HG02571 (cell line): Measurements from ENCODE around the gene CMYA5.

Source experiments
- ATAC-seq: cut with Tn5 transposase; IDR thresholded peaks from one replicate; pipeline ENCODE4 v1.9.1; 2021; ENCODE audit warnings: mild to moderate bottlenecking, moderate library complexity; ENCODE audit not compliant: unreplicated experiment

Gene CMYA5

DNA sequence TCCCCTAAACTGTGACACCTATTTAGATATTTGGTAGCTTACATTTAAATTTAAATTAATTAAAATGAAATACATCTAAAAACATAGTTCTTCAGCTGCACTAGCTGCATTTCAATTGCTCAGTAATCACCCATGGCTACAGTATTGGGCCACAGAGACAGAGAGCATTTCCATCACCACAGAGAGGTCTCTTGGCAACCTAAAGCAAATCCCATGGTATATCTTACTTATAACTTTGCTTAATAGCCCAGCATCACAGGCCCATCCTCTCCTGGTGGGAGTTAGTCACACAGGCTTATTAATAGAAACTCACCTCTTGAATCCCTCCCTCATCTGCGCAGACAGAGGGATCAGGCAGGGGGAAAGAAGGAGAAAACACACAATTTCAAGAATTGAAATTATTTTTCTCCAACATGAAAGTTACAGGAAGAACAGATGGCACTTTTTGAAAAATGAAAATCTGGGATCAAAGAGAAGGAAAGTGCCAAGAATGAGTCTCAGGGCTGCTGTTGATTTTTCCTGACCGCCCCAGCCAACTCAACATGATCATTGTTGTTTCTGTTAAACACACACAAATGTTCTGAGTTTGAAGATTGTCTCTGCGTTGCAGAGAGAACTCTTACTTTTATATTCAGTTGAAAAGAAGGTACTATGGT is 144.6 kb downstream of the CMYA5 start:
- ATAC-seq, result no peak

DNA sequence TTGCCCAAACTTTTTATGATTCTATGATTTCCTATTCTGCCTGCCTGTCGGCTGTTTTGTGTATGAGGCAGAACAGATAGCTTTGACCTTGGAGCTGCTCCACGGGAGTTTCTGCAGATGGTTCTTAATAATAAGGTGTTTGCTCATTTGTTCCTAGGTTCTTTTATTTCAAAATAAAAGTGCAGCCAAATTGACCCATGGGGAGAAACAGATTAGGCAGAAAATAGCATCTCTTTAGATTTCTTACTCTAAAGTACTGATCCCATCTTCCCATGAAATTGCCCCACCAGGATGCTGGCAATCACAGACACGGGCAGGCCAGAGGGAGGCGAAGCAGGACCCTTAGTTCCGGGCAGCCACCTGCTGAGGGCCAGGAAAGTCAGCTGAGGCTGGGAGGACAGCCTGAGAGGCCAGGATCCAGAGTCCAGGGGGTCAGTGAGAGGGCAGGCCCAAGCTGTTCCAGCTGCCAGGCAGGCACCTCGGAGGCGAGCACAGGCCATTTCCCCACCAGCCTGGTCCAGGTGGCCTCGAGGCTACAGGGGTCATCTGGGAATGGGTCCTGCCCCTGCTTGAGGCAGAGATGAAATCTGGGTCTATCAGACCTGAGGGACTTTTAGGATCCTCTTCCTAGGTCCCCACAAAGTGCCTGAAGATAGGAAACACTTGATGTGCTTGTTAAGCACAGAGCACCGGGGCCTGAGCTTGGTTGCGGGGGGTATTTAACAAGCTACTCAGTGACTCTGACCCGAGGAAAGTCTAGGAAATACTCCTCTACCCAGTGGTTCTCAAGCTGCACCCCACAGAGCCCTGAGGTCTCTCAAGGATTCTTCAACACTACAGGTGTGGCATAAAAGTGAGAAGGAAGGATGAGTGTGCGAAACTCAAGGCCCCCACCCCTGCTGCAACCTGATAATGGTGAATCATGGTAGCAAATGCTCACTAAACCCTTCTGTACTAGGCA is 145.4 kb downstream of the CMYA5 start:
- ATAC-seq, result no peak

- no peak for ATAC-seq
These were observed 148.3 kb downstream of the CMYA5 start for GRCh38 chr5:79837761-79838551.

- ATAC-seq, result no peak
These were observed 150.7 kb downstream of the CMYA5 start for GRCh38 chr5:79840084-79840990.

DNA sequence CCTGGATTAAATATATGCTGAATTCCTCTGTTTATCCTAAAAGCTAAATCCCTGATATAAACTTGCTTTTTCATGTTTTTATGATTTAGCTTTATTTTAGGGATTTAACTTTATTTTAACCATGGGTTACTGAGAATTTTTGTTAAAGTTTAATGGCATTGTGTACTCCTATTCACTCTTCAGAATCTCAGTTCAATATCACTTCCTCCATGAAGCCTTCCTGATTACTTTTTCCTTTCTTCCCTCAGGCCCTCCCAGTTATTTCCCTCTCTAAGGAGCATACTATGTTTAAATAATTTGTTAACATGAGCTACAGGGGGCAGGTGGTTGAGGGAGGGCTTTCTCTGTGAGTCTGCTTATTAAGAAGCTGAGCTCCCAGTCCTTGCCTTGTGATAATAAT is 151.5 kb downstream of the CMYA5 start:
- ATAC-seq, result no peak

DNA sequence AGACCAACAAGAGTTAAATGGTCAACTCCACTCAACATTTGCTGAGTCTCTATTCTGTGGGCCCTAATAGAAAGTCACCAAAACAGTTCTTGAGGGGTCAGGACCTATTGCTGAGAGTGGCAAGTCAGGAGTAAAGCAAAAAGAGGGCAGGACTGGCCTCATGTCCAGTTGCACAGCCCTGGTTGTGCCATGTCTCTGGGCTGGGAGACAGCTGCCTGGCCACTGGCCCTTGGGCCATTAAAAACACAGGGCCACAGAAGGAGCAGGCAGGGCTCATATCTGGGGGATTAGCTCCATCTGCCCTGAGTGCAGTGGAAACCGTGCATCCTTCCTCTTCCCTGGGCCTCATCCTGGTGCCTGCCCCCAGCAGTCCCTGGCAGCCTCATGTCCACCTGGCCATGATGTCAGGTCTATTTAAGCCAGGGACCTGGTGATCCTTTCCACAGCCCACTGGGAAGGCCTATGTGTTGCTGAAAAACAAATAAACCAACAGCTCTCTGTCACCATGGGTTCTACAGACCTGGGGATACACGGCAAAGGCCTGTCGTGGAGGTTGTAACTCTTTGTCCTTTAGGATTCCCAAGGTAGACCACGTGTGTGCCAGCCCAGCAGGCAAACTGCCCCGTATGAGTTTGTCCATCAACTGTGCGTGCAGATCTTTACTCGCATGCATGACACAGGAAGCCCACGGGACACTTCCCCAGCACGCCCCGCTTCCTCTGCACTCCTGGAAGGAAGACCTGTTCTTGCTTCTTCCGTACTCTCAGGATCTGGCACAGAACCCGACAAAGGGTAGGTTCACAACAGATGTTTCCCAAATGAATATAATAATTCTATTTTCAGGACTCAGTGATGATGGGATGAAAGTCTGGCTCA is 152.6 kb downstream of the CMYA5 start:
- ATAC-seq, result no peak

DNA sequence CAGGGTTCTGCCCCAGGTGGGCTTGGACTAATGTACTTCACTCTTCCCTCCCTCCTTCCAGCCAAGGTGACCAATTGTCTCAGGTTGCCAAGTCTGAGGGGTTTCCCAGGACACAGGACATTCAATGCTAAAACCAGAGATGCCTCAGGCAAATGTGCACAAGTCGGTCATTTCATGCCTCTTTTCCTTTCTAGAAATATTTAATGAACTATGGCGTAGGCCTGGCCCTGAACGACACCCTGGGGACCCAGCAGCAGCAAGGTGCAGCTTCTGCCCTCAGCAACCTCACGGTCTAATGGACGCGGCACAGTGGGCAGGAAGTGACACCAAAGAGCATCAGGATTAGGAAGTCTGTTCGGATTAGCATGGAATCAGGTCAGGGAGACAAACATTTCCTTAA is 153.4 kb downstream of the CMYA5 start:
- ATAC-seq, result no peak

GRCh38 chr5:79843450-79844388 is 154.1 kb downstream of the CMYA5 start:
- no peak for ATAC-seq

GRCh38 chr5:79844571-79844970 is 154.9 kb downstream of the CMYA5 start:
- ATAC-seq, result no peak

GRCh38 chr5:79845448-79846197 is 156.0 kb downstream of the CMYA5 start:
- no peak for ATAC-seq

DNA sequence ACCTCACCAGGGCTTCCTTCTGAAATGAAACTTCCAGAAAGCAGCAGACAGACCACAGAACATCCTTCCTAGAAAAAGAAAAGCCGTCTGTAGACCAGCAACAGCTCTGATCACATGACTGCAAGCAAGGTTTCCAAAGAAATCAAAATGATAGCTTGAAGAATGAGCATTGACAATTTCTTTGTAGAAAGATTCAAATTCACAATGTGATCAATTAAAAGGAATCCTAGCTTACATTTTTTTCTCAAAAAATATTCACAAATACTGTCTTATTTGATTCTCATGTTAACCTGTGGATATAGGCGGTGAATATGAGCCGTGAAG is 156.5 kb downstream of the CMYA5 start:
- no peak for ATAC-seq

- ATAC-seq, result no peak
These were observed 157.9 kb downstream of the CMYA5 start for GRCh38 chr5:79847561-79847960.

- no peak for ATAC-seq
These were observed 159.4 kb downstream of the CMYA5 start for GRCh38 chr5:79849061-79849460.
